ENCODE data around the gene AGER.

The AGER gene

GRCh38 chr6:32166411-32167061 is 17.5 kb downstream of the AGER start:
- Histone ChIP-seq H3K27me3 (ENCODE audit: insufficient read depth, low read depth, severe bottlenecking) (no peaks in the 10 kb centered on the region), H3K27ac (peak overlapping the region; percentile 12; the same call in 1 of the 2 replicates), H3K9me3 (ENCODE audit: severe bottlenecking) (no peaks in the 10 kb centered on the region), H3K36me3 (peaks cover 65% of the 10 kb centered on the region), H3K4me3 (ENCODE audit: low read depth, low read length) (no peak overlapping the region)
- peak; percentile 68 for TF ChIP-seq CTCF (IDR thresholded peaks at IDR 0.05; ENCODE audit: low read depth, low read length)
- peak; percentile 67 for DNase-seq

- TF ChIP-seq CTCF (IDR thresholded peaks at IDR 0.05; ENCODE audit: low read depth, low read length), result no peak
- peaks cover 50% of the 10 kb centered on the region for H3K36me3 ChIP-seq
- DNase-seq, result no peak
- no peak within 1 kb of the TSS for H3K4me3 ChIP-seq (ENCODE audit: low read depth, low read length)
- H3K27ac ChIP-seq, result no peak within 1 kb of the TSS
- H3K27me3 ChIP-seq (ENCODE audit: insufficient read depth, low read depth, severe bottlenecking), result no peaks in the 10 kb centered on the region
- H3K9me3 ChIP-seq (ENCODE audit: severe bottlenecking), result no peaks in the 10 kb centered on the region
These were observed 19.8 kb downstream of the AGER start, which contains the start of gene EGFL8 for GRCh38 chr6:32164295-32164694. Gene EGFL8, plus strand, starts transcription at chr6:32164595. Its CDS starts 1,571 bp downstream, at chr6:32166166.

- Histone ChIP-seq H3K36me3 (peaks cover 49% of the 10 kb centered on the region), H3K4me3 (ENCODE audit: low read depth, low read length) (no peak overlapping the region), H3K9me3 (ENCODE audit: severe bottlenecking) (no peaks in the 10 kb centered on the region), H3K27ac (no peak overlapping the region), H3K27me3 (ENCODE audit: insufficient read depth, low read depth, severe bottlenecking) (no peaks in the 10 kb centered on the region)
- no peak for DNase-seq
- no peak for TF ChIP-seq CTCF (IDR thresholded peaks at IDR 0.05; ENCODE audit: low read depth, low read length)
These were observed 20.3 kb downstream of the AGER start for GRCh38 chr6:32163559-32164258.

GRCh38 chr6:32158052-32158451 is 26.0 kb downstream of the AGER start:
- TF ChIP-seq CTCF (IDR thresholded peaks at IDR 0.05; ENCODE audit: low read depth, low read length), result no peak
- Histone ChIP-seq H3K4me3 (ENCODE audit: low read depth, low read length) (no peak overlapping the region), H3K9me3 (ENCODE audit: severe bottlenecking) (no peaks in the 10 kb centered on the region), H3K36me3 (peaks cover 50% of the 10 kb centered on the region), H3K27ac (no peak overlapping the region), H3K27me3 (ENCODE audit: insufficient read depth, low read depth, severe bottlenecking) (no peaks in the 10 kb centered on the region)
- no peak for DNase-seq

GRCh38 chr6:32156891-32157290 is 27.2 kb downstream of the AGER start:
- Histone ChIP-seq H3K36me3 (peaks cover 42% of the 10 kb centered on the region), H3K4me3 (ENCODE audit: low read depth, low read length) (no peak overlapping the region), H3K9me3 (ENCODE audit: severe bottlenecking) (no peaks in the 10 kb centered on the region), H3K27ac (no peak overlapping the region), H3K27me3 (ENCODE audit: insufficient read depth, low read depth, severe bottlenecking) (no peaks in the 10 kb centered on the region)
- no peak for DNase-seq
- TF ChIP-seq CTCF (IDR thresholded peaks at IDR 0.05; ENCODE audit: low read depth, low read length), result no peak
